ENCODE results near the gene CD3G. TPM values are rescaled to one million over a fixed set of nuclear protein-coding genes. Genes with fewer than 3 reads are reported as not detected.

CD3G gene
- total and polyA plus RNA-seq, 2 donors (not counting 1 experiment from before 2014, with no cell fraction given), result 0.34 to 0.76 TPM

DNA sequence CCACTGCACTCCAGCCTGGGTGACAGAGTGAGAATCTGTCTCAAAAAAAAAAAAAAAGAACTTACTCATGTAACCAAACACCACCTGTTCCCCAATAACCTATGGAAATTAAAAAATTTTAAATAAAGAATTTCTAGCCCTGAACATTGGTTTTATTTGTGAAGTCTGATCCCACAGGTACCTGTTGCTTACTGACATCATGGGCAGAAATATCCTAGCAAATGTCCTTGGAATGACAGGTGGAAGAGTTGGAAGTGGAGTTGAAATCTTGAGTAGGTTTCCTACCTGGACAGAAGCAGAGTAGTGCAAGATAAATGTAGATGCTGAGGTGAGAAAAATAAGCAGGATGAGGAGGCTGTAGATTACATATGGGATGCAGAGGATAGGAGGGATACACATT, 18.9 kb upstream of the CD3G start:
- Histone ChIP-seq H3K4me2 (replicated peaks; ENCODE audit: low read depth, low read length, poor library complexity, severe bottlenecking) (no peak overlapping the region), H3K27me3 (replicated peaks in 1 of 4; ENCODE audit: control extremely low read depth in 1 of 4, control insufficient read depth in 3 of 4, insufficient read depth in 4 of 4, low read length in 3 of 4) (no peaks in the 10 kb centered on the region), H3K9me3 (ENCODE audit: control extremely low read depth in 1 of 3, control insufficient read depth in 2 of 3, insufficient read depth in 1 of 3, low read length in 2 of 3) (no peaks in the 10 kb centered on the region), H2AFZ (ENCODE audit: insufficient read depth, low read depth, low read length, poor library complexity, severe bottlenecking) (no peak overlapping the region), H3K79me2 (ENCODE audit: control insufficient read depth, insufficient read depth, low read length) (no peaks in the 10 kb centered on the region), H3K36me3 (replicated peaks in 1 of 2; ENCODE audit: control extremely low read depth in 1 of 2, control insufficient read depth in 1 of 2, extremely low read depth in 1 of 2, insufficient read depth in 2 of 2, low read length in 1 of 2) (no peaks in the 10 kb centered on the region), H3K4me1 (ENCODE audit: control insufficient read depth in 2 of 2, insufficient read depth in 2 of 2, low read length in 2 of 2) (peaks cover 32 to 35% of the 10 kb centered on the region in 2 donors), H3K9ac (ENCODE audit: low read length) (no peak overlapping the region), H4K20me1 (ENCODE audit: control insufficient read depth, insufficient read depth, low read length, poor library complexity, severe bottlenecking) (no peaks in the 10 kb centered on the region), H3K4me3 (ENCODE audit: control extremely low read depth in 1 of 5, extremely low read depth in 1 of 5, insufficient read depth in 1 of 5, low read depth in 2 of 5, low read length in 4 of 5) (no peak overlapping the region), H3K27ac (ENCODE audit: low read length in 2 of 2) (no peak overlapping the region)
- no peak overlapping the region for H3K4me3 Mint-ChIP-seq
- intact Hi-C loops (cut with micrococcal nuclease), result no loop called here
- ChIA-PET POLR2A (no interaction called here), CTCF (interaction anchor here (0.7 kb wide), 1 partner anchor 591 kb away, joined by 5 read pairs; no protein-coding TSS in a partner anchor)
- no peaks in the 10 kb centered on the region for H3K9me3 Mint-ChIP-seq (ENCODE audit: insufficient read depth)
- no peak for TF ChIP-seq EZH2 (IDR thresholded peaks at IDR 0.05; ENCODE audit: borderline replicate concordance, insufficient read depth, low read depth, low read length, poor library complexity, severe bottlenecking)
- TF ChIP-seq, protein P1, sequence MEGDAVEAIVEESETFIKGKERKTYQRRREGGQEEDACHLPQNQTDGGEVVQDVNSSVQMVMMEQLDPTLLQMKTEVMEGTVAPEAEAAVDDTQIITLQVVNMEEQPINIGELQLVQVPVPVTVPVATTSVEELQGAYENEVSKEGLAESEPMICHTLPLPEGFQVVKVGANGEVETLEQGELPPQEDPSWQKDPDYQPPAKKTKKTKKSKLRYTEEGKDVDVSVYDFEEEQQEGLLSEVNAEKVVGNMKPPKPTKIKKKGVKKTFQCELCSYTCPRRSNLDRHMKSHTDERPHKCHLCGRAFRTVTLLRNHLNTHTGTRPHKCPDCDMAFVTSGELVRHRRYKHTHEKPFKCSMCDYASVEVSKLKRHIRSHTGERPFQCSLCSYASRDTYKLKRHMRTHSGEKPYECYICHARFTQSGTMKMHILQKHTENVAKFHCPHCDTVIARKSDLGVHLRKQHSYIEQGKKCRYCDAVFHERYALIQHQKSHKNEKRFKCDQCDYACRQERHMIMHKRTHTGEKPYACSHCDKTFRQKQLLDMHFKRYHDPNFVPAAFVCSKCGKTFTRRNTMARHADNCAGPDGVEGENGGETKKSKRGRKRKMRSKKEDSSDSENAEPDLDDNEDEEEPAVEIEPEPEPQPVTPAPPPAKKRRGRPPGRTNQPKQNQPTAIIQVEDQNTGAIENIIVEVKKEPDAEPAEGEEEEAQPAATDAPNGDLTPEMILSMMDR (IDR thresholded peaks at IDR 0.05), result no peak
- H3K27me3 Mint-ChIP-seq, result peaks cover 7% of the 10 kb centered on the region
- ATAC-seq (ENCODE audit: low read depth) (no peak), DNase-seq (no peak)
- no peak overlapping the region for H3K27ac Mint-ChIP-seq
- peaks cover 24% of the 10 kb centered on the region for H3K4me1 Mint-ChIP-seq

DNA sequence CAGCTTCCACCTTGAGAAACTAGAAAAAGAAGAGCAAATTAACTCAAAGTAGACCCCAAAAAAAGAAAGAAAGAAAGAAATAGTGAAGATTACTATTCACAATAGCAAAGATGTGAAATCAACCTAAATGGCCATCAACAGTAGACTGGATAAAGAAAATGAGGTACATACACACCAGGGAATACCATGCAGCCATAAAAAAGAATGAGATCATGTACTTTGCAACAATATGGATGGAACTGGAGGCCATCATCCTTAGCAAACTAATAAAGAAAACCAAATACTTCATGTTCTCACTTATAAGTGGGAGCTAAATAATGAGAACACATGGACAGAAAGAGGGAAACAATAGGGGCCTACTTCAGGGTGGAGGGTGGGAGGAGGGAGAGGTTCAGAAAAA, 15.4 kb upstream of the CD3G start:
- H3K27me3 Mint-ChIP-seq, result peaks cover 7% of the 10 kb centered on the region
- DNase-seq (no peak), ATAC-seq (ENCODE audit: low read depth) (no peak)
- no peaks in the 10 kb centered on the region for H3K4me1 Mint-ChIP-seq
- H3K9me3 ChIP-seq (ENCODE audit: control extremely low read depth in 1 of 3, control insufficient read depth in 2 of 3, insufficient read depth in 1 of 3, low read length in 2 of 3), result no peaks in the 10 kb centered on the region
- no peaks in the 10 kb centered on the region for H3K9me3 Mint-ChIP-seq (ENCODE audit: insufficient read depth)
- no peak overlapping the region for H2AFZ ChIP-seq (ENCODE audit: insufficient read depth, low read depth, low read length, poor library complexity, severe bottlenecking)
- no peak overlapping the region for H3K4me3 Mint-ChIP-seq
- ChIA-PET POLR2A (no interaction called here), CTCF (interaction anchor here (1.2 kb wide), 1 partner anchor 10 kb away, joined by 3 read pairs; no protein-coding TSS in a partner anchor)
- H3K27me3 ChIP-seq (replicated peaks in 1 of 4; ENCODE audit: control extremely low read depth in 1 of 4, control insufficient read depth in 3 of 4, insufficient read depth in 4 of 4, low read length in 3 of 4), result no peaks in the 10 kb centered on the region
- peaks cover 0 to under 1% of the 10 kb centered on the region in 2 donors for H3K4me1 ChIP-seq (ENCODE audit: control insufficient read depth in 2 of 2, insufficient read depth in 2 of 2, low read length in 2 of 2)
- H3K4me2 ChIP-seq (replicated peaks; ENCODE audit: low read depth, low read length, poor library complexity, severe bottlenecking), result no peak overlapping the region
- H4K20me1 ChIP-seq (ENCODE audit: control insufficient read depth, insufficient read depth, low read length, poor library complexity, severe bottlenecking), result no peaks in the 10 kb centered on the region
- H3K27ac Mint-ChIP-seq, result no peak overlapping the region
- H3K27ac ChIP-seq (ENCODE audit: low read length in 2 of 2), result no peak overlapping the region
- intact Hi-C loops (cut with micrococcal nuclease), result no loop called here
- H3K79me2 ChIP-seq (ENCODE audit: control insufficient read depth, insufficient read depth, low read length), result no peaks in the 10 kb centered on the region
- TF ChIP-seq EZH2 (IDR thresholded peaks at IDR 0.05; ENCODE audit: borderline replicate concordance, insufficient read depth, low read depth, low read length, poor library complexity, severe bottlenecking), result no peak
- TF ChIP-seq, protein P1 (IDR thresholded peaks at IDR 0.05), result no peak
- H3K4me3 ChIP-seq (ENCODE audit: control extremely low read depth in 1 of 5, extremely low read depth in 1 of 5, insufficient read depth in 1 of 5, low read depth in 2 of 5, low read length in 4 of 5), result no peak overlapping the region
- H3K36me3 ChIP-seq (replicated peaks in 1 of 2; ENCODE audit: control extremely low read depth in 1 of 2, control insufficient read depth in 1 of 2, extremely low read depth in 1 of 2, insufficient read depth in 2 of 2, low read length in 1 of 2), result no peaks in the 10 kb centered on the region
- H3K9ac ChIP-seq (ENCODE audit: low read length), result no peak overlapping the region

All from B cell (primary cell).